Neural cell (in vitro differentiated cells): ENCODE results near the gene CKB. TPM values are rescaled to one million over a fixed set of nuclear protein-coding genes. Genes with fewer than 3 reads are reported as not detected.

Experiments
- H2AFZ ChIP-seq: fragments of 200-600, 300-800 bp; sonication (generic), shearing (Covaris generic); 2 replicates; pipeline ENCODE4 v1.6.0; 2014; ENCODE audit warnings: low read depth, mild to moderate bottlenecking, antibody characterized with exemption, low read length, moderate library complexity
- H3F3A ChIP-seq: fragments of 200-600 bp; shearing (Covaris generic); 2 replicates; pipeline ENCODE4 v1.6.1; 2016; ENCODE audit warnings: mild to moderate bottlenecking, moderate library complexity, mixed read lengths, antibody characterized with exemption, low read length; ENCODE audit not compliant: insufficient read depth, poor library complexity, severe bottlenecking
- H3K27ac ChIP-seq: fragments of 200-600, 300-800 bp; sonication (generic), shearing (Covaris generic); 2 replicates; pipeline ENCODE4 v1.5.1; 2014; ENCODE audit warnings: mild to moderate bottlenecking, low read length, moderate library complexity
- H3K27me3 ChIP-seq: fragments of 300-800, 200-600 bp; sonication (generic), shearing (Covaris generic); 2 replicates; pipeline ENCODE4 v1.6.0; 2014; ENCODE audit warnings: mild to moderate bottlenecking, low read depth, low read length, moderate library complexity; ENCODE audit not compliant: insufficient read depth
- H3K36me3 ChIP-seq: fragments of 300-800, 200-600 bp; sonication (generic), shearing (Covaris generic); 2 replicates; pipeline ENCODE4 v1.5.1; 2014; ENCODE audit warnings: mild to moderate bottlenecking, antibody characterized with exemption, low read length, moderate library complexity; ENCODE audit not compliant: insufficient read depth
- H3K4me2 ChIP-seq: fragments of 300-800, 200-600 bp; sonication (generic), shearing (Covaris generic); 2 replicates; pipeline ENCODE4 v1.6.0; 2014; ENCODE audit warnings: mild to moderate bottlenecking, low read length
- H3K4me3 ChIP-seq: fragments of 300-800, 200-600 bp; sonication (generic), shearing (Covaris generic); 2 replicates; pipeline ENCODE4 v1.5.1; 2014; ENCODE audit warnings: mild to moderate bottlenecking, low read length, moderate library complexity
- H3K79me2 ChIP-seq: fragments of 200-600 bp; shearing (Covaris generic); replicated peaks from 2 replicates; pipeline ENCODE4 v1.6.0; 2014; ENCODE audit warnings: mild to moderate bottlenecking, low read length, moderate library complexity; ENCODE audit not compliant: insufficient read depth
- H3K9ac ChIP-seq: fragments of 300-800, 200-600 bp; sonication (generic), shearing (Covaris generic); 2 replicates; pipeline ENCODE4 v1.6.1; 2016; ENCODE audit warnings: mild to moderate bottlenecking, low read length, mixed read lengths
- H3K9me2 ChIP-seq: fragments of 200-600 bp; shearing (Covaris generic); 2 replicates; pipeline ENCODE4 v1.6.1; 2016; ENCODE audit warnings: mild to moderate bottlenecking, low read length, mixed read lengths; ENCODE audit not compliant: insufficient read depth
- H3K9me3 ChIP-seq: fragments of 200-600, 300-800 bp; sonication (generic), shearing (Covaris generic); 2 replicates; pipeline ENCODE4 v1.6.1; 2016; ENCODE audit warnings: mild to moderate bottlenecking, mixed run types, low read length, moderate library complexity, mixed read lengths
- H4K20me1 ChIP-seq: fragments of 200-600 bp; shearing (Covaris generic); 2 replicates; pipeline ENCODE4 v1.6.1; 2016; ENCODE audit warnings: mild to moderate bottlenecking, mixed run types; ENCODE audit not compliant: insufficient read depth
- CTCF ChIP-seq: fragments of 450-650 bp; IDR thresholded peaks from 2 replicates; pipeline ENCODE4 v1.5.1; 2014; ENCODE audit warnings: antibody characterized with exemption, mild to moderate bottlenecking, moderate library complexity; ENCODE audit not compliant: poor library complexity, severe bottlenecking
- EP300 ChIP-seq: fragments of 450-650 bp; conservative IDR thresholded peaks from 2 replicates; pipeline ENCODE4 v1.6.1; 2014; ENCODE audit warnings: antibody characterized with exemption, mild to moderate bottlenecking, moderate library complexity; ENCODE audit not compliant: poor library complexity, severe bottlenecking
- EZH2 ChIP-seq: fragments of 200-600, 300-800 bp; shearing (Covaris generic), sonication (generic); IDR thresholded peaks from 2 replicates; pipeline ENCODE4 v1.6.1; 2014; ENCODE audit warnings: antibody characterized with exemption, low read length, borderline replicate concordance, mild to moderate bottlenecking; ENCODE audit not compliant: insufficient read depth, poor library complexity, severe bottlenecking
- MXI1 ChIP-seq: fragments of 450-650 bp; conservative IDR thresholded peaks from 2 replicates; pipeline ENCODE4 v1.6.1; 2014; ENCODE audit warnings: antibody characterized with exemption, mild to moderate bottlenecking; ENCODE audit not compliant: poor library complexity, severe bottlenecking
- POLR2AphosphoS5 ChIP-seq: IDR thresholded peaks from 2 replicates; pipeline ENCODE4 v1.6.1; 2012
- RAD21 ChIP-seq: fragments of 450-650 bp; conservative IDR thresholded peaks from 2 replicates; pipeline ENCODE4 v1.6.1; 2014; ENCODE audit warnings: antibody characterized with exemption, mild to moderate bottlenecking, moderate library complexity
- REST ChIP-seq: IDR thresholded peaks from 2 replicates; pipeline ENCODE4 v1.6.1; 2012; ENCODE audit warnings: borderline replicate concordance
- SMC3 ChIP-seq: fragments of 450-650 bp; conservative IDR thresholded peaks from 2 replicates; pipeline ENCODE4 v1.6.1; 2014; ENCODE audit warnings: antibody characterized with exemption, mild to moderate bottlenecking, moderate library complexity; ENCODE audit not compliant: poor library complexity
- TAF1 ChIP-seq: IDR thresholded peaks from 2 replicates; pipeline ENCODE4 v1.6.1; 2012; ENCODE audit warnings: low read depth
- polyA plus RNA-seq: library from polyadenylated mRNA; depleted of rRNA; stranded (reverse); fragments of >200 nt; gene quantifications from 2 replicates; pipeline ENCODE4 v1.2.3, GENCODE V29; 2014

The CKB gene
- polyA plus RNA-seq, 1 donor from 2014 or later: 918 TPM

GRCh38 chr14:103531421-103532215 is 9.0 kb upstream of the CKB start:
- H3K9me2 ChIP-seq: no peaks in the 10 kb centered on the region
- no peak overlapping the region for H2AFZ ChIP-seq
- no peak overlapping the region for H3K27ac ChIP-seq
- TF ChIP-seq MXI1: no peak
- no peak for TF ChIP-seq REST
- TF ChIP-seq RAD21: no peak
- no peak for TF ChIP-seq TAF1
- no peak for TF ChIP-seq SMC3
- TF ChIP-seq CTCF: no peak
- TF ChIP-seq EZH2: no peak
- TF ChIP-seq EP300: no peak
- no peak for TF ChIP-seq POLR2AphosphoS5
- H3F3A ChIP-seq: no peaks in the 10 kb centered on the region
- no peaks in the 10 kb centered on the region for H3K36me3 ChIP-seq
- peaks cover 15% of the 10 kb centered on the region for H3K79me2 ChIP-seq
- H3K9me3 ChIP-seq: no peaks in the 10 kb centered on the region
- no peak overlapping the region for H3K4me3 ChIP-seq
- H3K27me3 ChIP-seq: no peaks in the 10 kb centered on the region
- H4K20me1 ChIP-seq: no peaks in the 10 kb centered on the region
- H3K9ac ChIP-seq: no peak overlapping the region
- no peak overlapping the region for H3K4me2 ChIP-seq

GRCh38 chr14:103530831-103531230 is 8.2 kb upstream of the CKB start:
- Histone ChIP-seq H3F3A (no peaks in the 10 kb centered on the region), H3K27ac (no peak overlapping the region), H3K27me3 (no peaks in the 10 kb centered on the region), H3K9ac (no peak overlapping the region), H3K79me2 (peaks cover 15% of the 10 kb centered on the region), H3K9me2 (no peaks in the 10 kb centered on the region), H3K36me3 (no peaks in the 10 kb centered on the region), H4K20me1 (no peaks in the 10 kb centered on the region), H3K4me2 (no peak overlapping the region), H2AFZ (no peak overlapping the region), H3K4me3 (no peak overlapping the region), H3K9me3 (no peaks in the 10 kb centered on the region)
- TF ChIP-seq REST: no peak
- no peak for TF ChIP-seq TAF1
- TF ChIP-seq CTCF: no peak
- TF ChIP-seq MXI1: no peak
- TF ChIP-seq EZH2: no peak
- no peak for TF ChIP-seq POLR2AphosphoS5
- no peak for TF ChIP-seq RAD21
- no peak for TF ChIP-seq EP300
- no peak for TF ChIP-seq SMC3
